Kasumi-1 (cell line): ENCODE data around the gene CERS6.

ENCODE experiments used
- DNase-seq, 2 experiments: peaks; one replicate each; lab custom pipeline; 2025; lab: John Stamatoyannopoulos, UW

Gene CERS6

GRCh38 chr2:168801961-168802858, 346.1 kb downstream of the CERS6 start, which contains the start of gene NOSTRIN:
Gene NOSTRIN (plus strand): TSS chr2:168802637. CDS start chr2:168802647, 10 bp downstream.
- DNase-seq = no peak

- no peak for DNase-seq
Observed at GRCh38 chr2:168802859-168803725, 347.0 kb downstream of the CERS6 start.

GRCh38 chr2:168804214-168804613, 348.1 kb downstream of the CERS6 start:
- no peak for DNase-seq

DNA sequence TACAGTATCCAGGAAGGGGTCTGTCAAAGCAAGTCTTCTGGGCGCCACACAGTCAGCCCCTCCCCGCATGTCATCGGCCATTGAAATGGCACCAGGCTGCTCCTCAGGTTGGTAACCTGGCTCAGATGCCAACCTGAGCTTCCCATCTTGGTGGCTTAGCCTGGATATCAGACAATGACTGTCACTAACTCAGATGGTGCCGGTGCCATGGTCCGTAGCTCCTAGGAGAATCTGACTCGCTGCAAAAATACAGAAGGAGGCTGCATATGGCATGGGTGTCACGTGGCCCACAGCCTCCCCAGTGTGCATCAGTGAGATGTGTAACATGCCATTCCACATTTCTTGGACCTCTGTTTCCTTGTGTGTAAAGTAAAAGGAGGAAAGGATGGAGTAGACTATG, 349.5 kb downstream of the CERS6 start:
- DNase-seq = no peak

DNA sequence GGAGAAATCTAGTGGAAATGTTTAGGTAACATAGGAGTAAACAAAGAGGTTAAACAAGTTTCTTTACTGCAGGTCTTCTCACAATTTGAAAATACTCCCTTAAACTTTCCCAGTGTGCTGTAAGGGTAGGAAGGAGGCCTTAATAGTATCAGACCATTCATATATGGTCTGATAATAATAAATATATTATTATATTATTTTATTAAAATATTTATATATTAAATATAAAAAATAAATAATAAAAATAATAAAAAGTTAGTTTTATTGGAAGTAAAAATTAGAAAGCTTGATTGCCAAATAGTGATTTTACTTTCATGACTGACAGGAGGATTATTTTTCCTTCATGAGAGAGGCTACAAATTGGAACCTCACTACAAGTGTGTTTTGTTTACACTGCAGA, 353.5 kb downstream of the CERS6 start:
- no peak for DNase-seq

- DNase-seq = no peak
Observed at GRCh38 chr2:168810235-168810634, 354.2 kb downstream of the CERS6 start.

DNA sequence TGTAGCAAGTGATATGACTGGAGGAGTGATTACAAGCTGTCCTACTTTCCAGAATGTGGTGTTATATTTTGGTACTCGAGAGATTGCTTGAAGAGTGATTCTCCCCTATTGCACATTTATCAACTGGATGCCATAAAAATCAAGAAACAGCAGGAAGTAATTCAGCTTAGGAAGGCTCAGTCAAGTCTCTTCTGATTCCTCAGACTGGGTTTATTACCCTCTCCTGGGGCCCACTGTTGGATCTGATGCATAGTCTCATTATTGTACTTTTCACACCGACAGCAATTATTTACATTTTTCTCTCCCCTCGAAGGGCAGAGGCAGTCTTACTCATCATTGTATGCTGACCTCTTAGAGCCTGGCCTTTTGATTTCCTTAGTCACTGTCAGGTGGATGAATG, 355.6 kb downstream of the CERS6 start:
- DNase-seq = no peak

GRCh38 chr2:168814046-168814445, 358.0 kb downstream of the CERS6 start:
- no peak for DNase-seq

GRCh38 chr2:168814939-168815907, 359.2 kb downstream of the CERS6 start:
- DNase-seq = no peak

DNA sequence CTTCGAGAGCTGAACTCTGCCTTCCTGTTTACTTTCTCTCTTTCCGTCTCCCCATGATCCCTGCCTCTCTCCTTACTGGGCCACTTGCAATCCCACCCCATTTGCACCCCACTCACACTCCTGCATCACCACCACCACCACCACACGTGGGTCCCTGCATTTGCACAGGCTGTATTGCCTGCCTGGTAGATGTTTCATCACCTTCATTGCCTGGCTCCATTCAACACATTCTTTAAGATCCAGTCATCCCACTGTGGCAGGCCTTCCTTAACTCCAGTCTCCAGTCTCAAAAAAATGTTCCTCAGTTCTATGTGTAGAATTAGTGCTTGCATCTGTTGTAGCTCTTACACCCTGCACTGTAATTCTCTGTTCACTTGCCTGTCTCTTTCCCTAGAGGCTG, 360.3 kb downstream of the CERS6 start:
- DNase-seq = no peak

DNA sequence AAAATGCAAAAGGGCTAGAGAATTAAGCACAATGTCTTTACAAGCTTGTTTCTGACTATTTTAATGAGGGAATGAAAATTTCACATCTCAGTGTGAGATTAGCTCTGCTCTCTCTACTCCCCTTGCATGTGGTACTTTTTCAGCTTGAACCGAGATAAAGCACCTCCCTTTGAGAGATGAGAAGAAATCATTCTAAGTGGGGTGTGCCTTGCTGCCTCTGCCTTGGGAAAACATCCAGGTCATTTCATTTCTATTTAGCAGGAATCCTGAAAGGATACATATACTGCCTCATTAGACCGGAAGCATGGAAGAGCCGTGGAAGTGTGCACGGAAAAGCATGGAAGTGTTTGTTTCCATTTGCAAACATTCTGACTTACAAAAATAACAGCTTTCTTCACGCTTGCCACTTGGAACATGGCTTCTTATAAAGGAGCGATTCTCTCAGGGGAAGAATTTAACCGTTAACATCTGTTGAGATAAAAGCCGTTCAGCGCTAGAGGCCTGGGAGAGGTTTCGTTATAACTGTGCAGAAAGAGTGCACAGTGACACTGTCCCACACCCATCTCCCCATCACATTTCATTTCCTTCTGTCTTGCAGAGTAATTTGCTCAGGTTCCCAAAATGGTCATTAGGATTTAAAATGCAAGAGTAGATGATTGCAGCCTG, 363.1 kb downstream of the CERS6 start:
- no peak for DNase-seq

DNA sequence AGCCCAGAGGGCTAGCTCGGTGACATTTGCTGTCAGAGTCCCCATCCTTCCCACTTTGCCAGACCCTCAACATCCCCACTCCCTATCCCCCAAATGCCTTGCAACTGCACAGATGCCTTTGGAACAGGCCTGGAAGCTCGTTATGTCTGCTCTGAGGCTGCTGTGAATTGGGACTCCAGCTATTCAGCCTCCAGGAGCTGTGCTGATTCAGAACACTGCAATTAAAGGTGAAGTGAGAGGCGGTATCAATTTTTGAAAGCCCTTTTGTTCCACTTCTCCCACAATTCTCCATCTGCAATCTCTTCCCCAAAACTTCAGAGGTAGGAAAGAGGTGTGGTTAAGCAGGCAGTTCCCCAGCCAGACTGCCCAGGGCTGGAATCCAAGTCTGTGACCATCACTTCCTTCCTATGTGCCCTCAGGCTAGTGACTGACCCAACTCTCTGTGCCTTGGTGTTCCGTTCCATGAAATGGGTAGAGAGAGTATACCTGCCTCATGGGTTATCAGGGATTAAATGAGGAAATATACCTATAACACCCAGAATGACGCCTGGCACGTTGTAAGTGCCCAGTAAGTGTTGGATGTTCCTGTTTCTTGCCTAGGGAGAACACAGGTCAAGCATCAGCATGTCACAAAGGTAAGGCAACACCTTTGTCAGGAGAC, 363.9 kb downstream of the CERS6 start:
- DNase-seq = no peak

GRCh38 chr2:168821577-168821976, 365.5 kb downstream of the CERS6 start:
- DNase-seq = no peak

DNA sequence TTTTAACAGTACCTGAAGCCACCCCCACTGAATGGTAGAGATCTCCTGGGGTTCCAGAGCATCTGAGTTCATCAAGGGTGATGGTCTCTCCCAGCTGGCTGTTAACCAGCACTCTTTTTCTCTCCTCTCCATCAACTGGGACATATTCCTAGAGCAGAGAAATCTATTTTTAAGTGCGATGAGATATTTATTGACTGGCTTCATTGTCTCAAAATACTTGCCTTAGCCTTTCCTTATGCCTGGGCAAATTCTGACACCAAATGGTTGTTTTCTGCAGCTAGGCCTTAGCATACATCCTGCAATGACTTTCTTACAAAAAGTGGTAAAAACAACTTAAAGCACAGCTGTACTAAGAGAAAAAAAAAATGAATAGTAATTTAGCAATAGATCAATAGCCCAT, 365.9 kb downstream of the CERS6 start:
- no peak for DNase-seq
